Stimulated activated CD4-positive, alpha-beta T cell treated with anti-CD3 and anti-CD28 coated beads, Interleukin-12 subunit alpha, Interleukin-12 subunit beta, amount 100 ng/mL, for 4 hours (primary cell): Measurements from ENCODE around the gene CXCL12.

Source experiments
- DNase-seq: peaks from one replicate; pipeline ENCODE4 v3.0.0-alpha.2; 2020

CXCL12 gene

DNA sequence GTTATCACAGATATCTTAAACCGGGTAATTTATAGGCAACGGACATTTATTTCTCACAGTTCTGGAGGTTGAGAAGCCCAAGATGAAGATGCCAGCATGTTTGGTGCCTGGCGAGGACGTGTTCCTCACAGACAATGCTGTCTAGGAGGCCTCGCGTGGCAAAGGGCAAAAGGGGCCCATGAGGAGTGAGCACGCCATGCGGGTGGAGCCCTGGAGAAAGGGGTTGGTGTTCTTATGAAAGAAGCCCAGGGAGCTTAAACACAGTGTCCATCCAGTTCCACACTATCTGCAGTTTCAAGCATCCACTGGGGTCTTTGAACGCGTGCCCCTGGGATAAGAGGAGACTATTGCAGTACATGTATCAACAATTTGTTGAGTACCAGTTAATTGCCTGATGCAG, 51.4 kb downstream of the CXCL12 start:
- DNase-seq, result no peak

DNA sequence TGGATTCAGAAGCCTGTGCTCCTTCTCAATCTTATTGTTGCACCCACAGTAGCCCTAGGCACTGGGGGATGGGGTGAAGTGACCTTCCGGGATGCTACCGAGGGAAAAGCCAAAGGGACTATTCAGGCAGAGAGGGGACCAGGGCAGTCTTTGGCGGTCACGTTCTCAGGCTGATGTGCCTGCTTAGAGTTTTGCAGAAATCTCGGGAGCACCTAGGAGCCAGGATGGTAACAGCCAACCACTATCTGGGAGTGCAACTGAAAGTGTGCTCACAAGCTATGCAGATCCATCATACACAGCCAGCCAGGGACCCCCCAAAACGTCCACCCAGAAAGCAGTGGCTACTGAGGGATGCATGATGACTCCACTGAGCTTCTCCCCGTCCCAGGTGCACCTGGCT, 52.4 kb downstream of the CXCL12 start:
- DNase-seq, result no peak

DNA sequence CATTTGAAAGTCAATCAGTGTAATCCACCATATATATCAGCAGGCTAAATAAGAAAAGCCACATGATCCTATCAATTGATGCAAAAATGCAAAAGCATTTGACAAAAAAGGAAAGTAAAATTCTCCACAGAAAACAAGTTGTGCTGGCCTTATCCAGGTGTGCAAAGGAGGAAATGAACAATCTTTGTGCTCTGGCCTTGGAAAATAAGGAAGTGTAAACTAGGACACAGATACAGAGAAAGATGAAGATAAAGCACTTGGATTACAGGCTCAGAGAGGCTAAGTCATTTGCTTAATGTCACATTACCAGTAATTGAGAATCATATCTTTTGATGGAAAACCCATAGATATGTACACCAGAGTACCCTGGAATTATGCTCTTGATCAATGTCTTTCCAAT, 54.5 kb downstream of the CXCL12 start:
- DNase-seq, result no peak

GRCh38 chr10:44327461-44327860, 57.4 kb downstream of the CXCL12 start:
- DNase-seq, result no peak
